ENCODE measurements around the gene IHH. TPM values are rescaled to one million over a fixed set of nuclear protein-coding genes. Genes with fewer than 3 reads are reported as not detected.

IHH gene
- total RNA-seq, 4 donors from 2014 or later: 0.38 TPM; not detected in 3

DNA sequence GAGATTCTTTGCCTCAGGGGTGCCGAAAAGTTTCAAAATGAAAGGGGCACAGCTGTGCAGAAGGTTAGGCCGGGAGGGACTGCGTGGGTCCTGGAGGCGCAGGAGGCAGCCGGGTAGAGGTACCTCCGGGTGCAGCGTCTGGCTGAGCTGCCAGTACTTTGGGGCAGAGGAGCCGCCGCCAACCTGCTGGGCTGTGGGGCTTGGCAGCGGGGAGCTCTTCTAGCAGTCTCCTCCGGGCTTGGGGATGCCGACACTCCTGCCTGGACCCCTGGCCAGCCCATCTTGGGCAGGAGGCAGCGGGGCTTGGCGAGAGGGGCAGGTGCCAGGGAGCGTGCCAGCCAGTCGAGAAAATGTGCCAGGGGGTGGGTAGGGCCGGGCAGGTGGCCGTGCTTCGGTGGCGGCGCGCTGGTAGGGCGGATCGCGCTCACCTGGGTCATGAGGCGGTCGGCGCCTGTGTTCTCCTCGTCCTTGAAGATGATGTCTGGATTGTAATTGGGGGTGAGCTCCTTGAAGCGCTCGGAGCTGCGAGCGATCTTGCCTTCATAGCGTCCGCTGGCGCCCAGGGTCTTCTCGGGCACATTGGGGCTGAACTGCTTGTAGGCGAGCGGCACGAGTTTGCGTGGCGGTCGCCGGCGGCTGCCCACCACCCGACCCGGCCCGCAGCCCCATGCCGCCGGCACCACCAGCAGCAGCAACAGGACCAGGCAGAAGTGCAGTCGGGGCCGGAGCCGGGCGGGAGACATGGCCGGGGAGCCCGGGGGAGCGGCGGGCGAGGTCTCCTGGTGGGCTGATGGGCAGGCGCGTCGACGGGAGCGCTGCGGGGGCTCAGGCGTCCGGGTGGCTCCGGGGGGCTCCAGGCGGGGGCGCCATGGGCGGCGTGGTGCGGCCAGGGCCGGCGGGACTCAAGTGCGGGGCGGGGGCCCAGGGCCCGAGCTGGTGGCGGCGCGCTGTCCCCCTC, 717 bp downstream of the IHH start:
- TF ChIP-seq, protein P1, sequence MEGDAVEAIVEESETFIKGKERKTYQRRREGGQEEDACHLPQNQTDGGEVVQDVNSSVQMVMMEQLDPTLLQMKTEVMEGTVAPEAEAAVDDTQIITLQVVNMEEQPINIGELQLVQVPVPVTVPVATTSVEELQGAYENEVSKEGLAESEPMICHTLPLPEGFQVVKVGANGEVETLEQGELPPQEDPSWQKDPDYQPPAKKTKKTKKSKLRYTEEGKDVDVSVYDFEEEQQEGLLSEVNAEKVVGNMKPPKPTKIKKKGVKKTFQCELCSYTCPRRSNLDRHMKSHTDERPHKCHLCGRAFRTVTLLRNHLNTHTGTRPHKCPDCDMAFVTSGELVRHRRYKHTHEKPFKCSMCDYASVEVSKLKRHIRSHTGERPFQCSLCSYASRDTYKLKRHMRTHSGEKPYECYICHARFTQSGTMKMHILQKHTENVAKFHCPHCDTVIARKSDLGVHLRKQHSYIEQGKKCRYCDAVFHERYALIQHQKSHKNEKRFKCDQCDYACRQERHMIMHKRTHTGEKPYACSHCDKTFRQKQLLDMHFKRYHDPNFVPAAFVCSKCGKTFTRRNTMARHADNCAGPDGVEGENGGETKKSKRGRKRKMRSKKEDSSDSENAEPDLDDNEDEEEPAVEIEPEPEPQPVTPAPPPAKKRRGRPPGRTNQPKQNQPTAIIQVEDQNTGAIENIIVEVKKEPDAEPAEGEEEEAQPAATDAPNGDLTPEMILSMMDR (IDR thresholded peaks at IDR 0.05): no peak
- TF ChIP-seq POLR2A (IDR thresholded peaks at IDR 0.05): no peak
- Histone ChIP-seq H3K27ac (no peak overlapping the region), H3K36me3 (no peaks in the 10 kb centered on the region), H3K27me3 (peaks cover 15 to 95% (median 44%) of the 10 kb centered on the region in 4 donors), H3K4me1 (peaks cover 34 to 46% (median 40%) of the 10 kb centered on the region in 3 donors), H3K9me3 (no peaks in the 10 kb centered on the region), H3K4me3 (peak overlapping the region in 2 of 4 donors; percentile 41 to 57)
- intact Hi-C loops (cut with DNase I): loop anchor here (5.0 to 10.0 kb wide), 2 partner anchors 92 to 245 kb away; partner anchors contain the start of gene PTPRN
- no peak for DNase-seq
- no CpG with 5 or more reads among the region's 81 CpGs for WGBS, 2 donors

DNA sequence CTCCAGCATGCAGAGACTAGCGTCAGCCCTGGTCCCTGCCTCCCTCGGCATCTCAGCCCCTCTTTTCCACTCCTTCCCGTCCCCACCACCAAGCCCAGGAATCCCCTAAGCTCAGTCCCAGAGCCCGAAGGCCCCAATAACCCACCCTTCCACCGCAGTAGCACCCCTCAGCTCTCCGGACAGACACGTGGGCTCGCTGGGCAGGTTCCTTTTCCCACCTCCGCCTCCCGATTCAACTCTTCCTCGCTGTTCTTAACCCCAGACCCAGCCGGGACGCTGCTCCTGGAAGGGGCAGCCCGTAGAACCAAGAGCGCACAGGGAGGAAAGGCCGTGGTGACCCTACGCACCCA, 1.4 kb downstream of the IHH start:
- peak overlapping the region in 2 of 4 donors; percentile 41 to 57 for H3K4me3 ChIP-seq
- WGBS, 2 donors: 5 to 6% methylated on average over 7 to 10 of the region's 17 CpGs
- no peak for DNase-seq
- no peak overlapping the region for H3K27ac ChIP-seq
- H3K27me3 ChIP-seq: peaks cover 15 to 99% (median 44%) of the 10 kb centered on the region in 4 donors
- no peak for TF ChIP-seq POLR2A (IDR thresholded peaks at IDR 0.05)
- TF ChIP-seq, protein P1 (IDR thresholded peaks at IDR 0.05): no peak
- intact Hi-C loops (cut with DNase I): loop anchor here (5.0 to 10.0 kb wide), 2 partner anchors 93 to 245 kb away; partner anchors contain the start of gene PTPRN
- H3K4me1 ChIP-seq: peaks cover 34 to 46% (median 40%) of the 10 kb centered on the region in 3 donors
- no peaks in the 10 kb centered on the region for H3K36me3 ChIP-seq
- H3K9me3 ChIP-seq: no peaks in the 10 kb centered on the region

DNA sequence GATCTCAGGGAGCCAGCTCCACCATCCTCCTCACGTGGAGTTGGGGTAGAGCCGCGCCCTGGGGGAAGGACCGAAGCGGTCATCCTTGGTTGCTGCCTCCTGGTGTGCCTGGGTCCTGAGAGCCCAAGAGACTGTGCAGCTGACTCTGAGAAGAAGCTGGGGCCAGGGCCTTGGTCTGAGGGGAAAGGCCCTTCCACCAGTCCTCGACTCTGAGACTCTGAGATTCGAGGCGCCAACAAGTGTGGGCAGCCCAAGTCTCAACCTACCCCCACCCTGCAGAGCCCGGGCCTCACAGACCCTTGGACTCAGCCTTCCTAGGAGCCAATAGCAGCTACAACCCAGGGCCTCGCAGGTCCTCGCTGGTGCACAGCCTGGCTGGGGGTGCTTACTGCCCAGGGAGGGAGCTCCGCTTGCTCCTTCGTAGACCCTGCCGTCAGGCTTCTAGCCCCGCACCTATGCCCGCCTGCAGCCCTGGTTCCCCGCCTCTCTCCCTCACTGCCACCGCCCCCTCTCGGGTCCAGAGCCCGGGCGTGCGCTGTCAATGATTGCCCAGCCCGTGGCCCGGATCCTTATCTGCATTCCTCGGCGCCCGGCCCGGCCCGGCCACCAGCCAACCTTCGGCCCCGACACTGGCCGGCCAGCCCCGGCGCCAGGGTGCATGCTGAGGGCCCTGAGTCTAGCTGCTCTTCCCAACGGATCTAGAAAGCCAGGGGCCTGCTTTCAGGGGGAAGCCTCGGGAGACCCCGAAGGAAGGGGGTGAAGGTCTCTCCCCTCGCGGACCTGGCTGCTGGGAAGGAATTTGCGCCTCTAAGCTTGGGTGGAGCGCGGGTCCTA, 2.0 kb downstream of the IHH start:
- TF ChIP-seq, protein P1 (IDR thresholded peaks at IDR 0.05): no peak
- no peak for TF ChIP-seq POLR2A (IDR thresholded peaks at IDR 0.05)
- intact Hi-C loops (cut with DNase I): loop anchor here (5.0 to 10.0 kb wide), 2 partner anchors 94 to 246 kb away; partner anchors contain the start of gene PTPRN
- WGBS, 2 donors: 0 to 4% methylated on average over 1 to 11 of the region's 42 CpGs
- Histone ChIP-seq H3K27me3 (peaks cover 15 to 98% (median 44%) of the 10 kb centered on the region in 4 donors), H3K4me3 (peak overlapping the region in 2 of 4 donors; percentile 41 to 57), H3K9me3 (no peaks in the 10 kb centered on the region), H3K27ac (no peak overlapping the region), H3K36me3 (no peaks in the 10 kb centered on the region), H3K4me1 (peaks cover 34 to 46% (median 40%) of the 10 kb centered on the region in 3 donors)
- DNase-seq: no peak

DNA sequence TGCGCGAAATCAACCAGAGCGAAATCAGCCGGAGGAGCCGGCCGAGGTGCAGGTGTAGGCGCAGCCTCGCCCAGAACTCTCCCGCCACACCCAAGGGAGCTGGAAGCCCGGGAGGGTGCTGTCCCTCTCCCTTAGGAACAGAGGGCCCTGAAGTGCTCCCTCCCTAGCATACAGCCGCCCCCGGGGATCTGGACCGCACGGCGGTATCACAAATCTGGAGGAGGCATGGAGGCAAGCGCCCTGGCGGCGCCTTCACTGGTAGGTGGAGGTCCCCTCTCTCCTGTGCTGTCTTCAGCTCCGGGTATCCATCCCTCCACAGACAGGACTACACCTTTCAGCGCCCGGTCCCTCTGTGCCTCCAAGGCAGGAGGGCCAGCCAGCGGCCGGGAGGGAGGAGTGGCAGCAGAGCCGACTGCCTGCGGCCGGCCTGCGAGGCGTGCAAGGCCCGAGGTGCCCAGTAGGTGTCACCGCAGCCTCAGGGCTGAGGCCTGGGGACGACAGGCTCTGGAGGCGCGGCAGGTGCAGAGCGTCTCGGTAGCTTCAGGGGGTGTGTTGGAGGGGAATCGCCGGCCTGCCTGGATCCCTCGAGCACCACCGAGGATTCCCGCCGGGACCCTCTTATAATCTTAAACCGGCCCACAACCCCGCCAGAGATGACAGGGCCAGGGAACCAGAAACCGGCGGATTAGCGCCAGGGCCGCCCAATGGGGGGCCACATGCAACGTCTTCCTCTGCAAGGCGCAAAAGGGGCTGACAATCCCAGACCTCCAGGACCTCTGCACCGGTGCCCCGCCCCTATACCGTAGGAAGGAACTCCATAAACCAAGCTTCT, 2.8 kb downstream of the IHH start:
- no peak for TF ChIP-seq POLR2A (IDR thresholded peaks at IDR 0.05)
- TF ChIP-seq, protein P1 (IDR thresholded peaks at IDR 0.05): peak; percentile 63 to 92 (median 81)
- WGBS, 2 donors: 0% methylated on average over 2 of the region's 52 CpGs; no CpG with 5 or more reads in 1 of the 2 donors
- Histone ChIP-seq H3K4me1 (peaks cover 34 to 46% (median 40%) of the 10 kb centered on the region in 3 donors), H3K4me3 (peak overlapping the region in 2 of 4 donors; percentile 8 to 39), H3K27me3 (peaks cover 15 to 98% (median 43%) of the 10 kb centered on the region in 4 donors), H3K36me3 (no peaks in the 10 kb centered on the region), H3K27ac (no peak overlapping the region), H3K9me3 (no peaks in the 10 kb centered on the region)
- intact Hi-C loops (cut with DNase I): loop anchor here (5.0 to 10.0 kb wide), 2 partner anchors 94 to 247 kb away; partner anchors contain the start of gene PTPRN
- no peak for DNase-seq

Measured in esophagus squamous epithelium (tissue), 5 donors.